KMS-11 (cell line): ENCODE results near the gene ZDHHC11.

Experiments
- H2AFZ ChIP-seq: fragments of 200-600 bp; sonication (generic); 2 replicates; pipeline ENCODE4 v1.6.1; 2016; ENCODE audit warnings: antibody characterized with exemption, mixed run types, low read depth
- H3K27ac ChIP-seq: fragments of 200-600 bp; sonication (generic); 2 replicates; pipeline ENCODE4 v1.6.1; 2016; ENCODE audit warnings: mild to moderate bottlenecking, mixed run types
- H3K27me3 ChIP-seq: fragments of 200-600 bp; sonication (generic); 2 replicates; pipeline ENCODE4 v1.6.1; 2017; ENCODE audit warnings: mild to moderate bottlenecking, low read depth, mixed run types, moderate library complexity; ENCODE audit not compliant: insufficient read depth
- H3K36me3 ChIP-seq: fragments of 200-600 bp; sonication (generic); 2 replicates; pipeline ENCODE4 v1.6.1; 2017; ENCODE audit warnings: mild to moderate bottlenecking, mixed run types; ENCODE audit not compliant: insufficient read depth
- H3K4me1 ChIP-seq: fragments of 200-600 bp; sonication (generic); 2 replicates; pipeline ENCODE4 v1.6.1; 2016; ENCODE audit warnings: mild to moderate bottlenecking, low read depth, mixed run types; ENCODE audit not compliant: poor library complexity, severe bottlenecking
- H3K4me2 ChIP-seq: fragments of 200-600 bp; sonication (generic); 2 replicates; pipeline ENCODE4 v1.7.0; 2016; ENCODE audit warnings: mild to moderate bottlenecking, mixed run types
- H3K4me3 ChIP-seq: fragments of 200-600 bp; sonication (generic); IDR thresholded peaks from 2 replicates; pipeline ENCODE4 v1.6.1; 2017; ENCODE audit warnings: low read depth, low read length, mixed read lengths; ENCODE audit not compliant: insufficient read depth
- H3K79me2 ChIP-seq: fragments of 200-600 bp; sonication (generic); 2 replicates; pipeline ENCODE4 v1.6.1; 2016; ENCODE audit warnings: low read depth, mixed run types; ENCODE audit not compliant: insufficient read depth
- H3K9ac ChIP-seq: fragments of 200-600 bp; sonication (generic); 2 replicates; pipeline ENCODE4 v1.6.1; 2016; ENCODE audit warnings: mild to moderate bottlenecking, mixed run types
- H4K20me1 ChIP-seq: fragments of 200-600 bp; sonication (generic); 2 replicates; pipeline ENCODE4 v1.6.1; 2016; ENCODE audit warnings: mild to moderate bottlenecking, mixed run types; ENCODE audit not compliant: insufficient read depth
- CTCF ChIP-seq: fragments of 200-600 bp; sonication (generic); conservative IDR thresholded peaks from 2 replicates; pipeline ENCODE4 v1.6.1; 2017; ENCODE audit warnings: low read depth, mild to moderate bottlenecking, antibody characterized with exemption, low read length, moderate library complexity, mixed read lengths

ZDHHC11 gene

GRCh38 chr5:876398-877365, 25.9 kb upstream of the ZDHHC11 start:
- H3K9ac ChIP-seq, result no peak overlapping the region
- peaks cover 5% of the 10 kb centered on the region; the same call in 1 of the 2 replicates for H3K36me3 ChIP-seq
- H3K4me2 ChIP-seq, result no peak overlapping the region
- peaks cover 3% of the 10 kb centered on the region; the same call in 1 of the 2 replicates for H3K79me2 ChIP-seq
- no peak overlapping the region for H2AFZ ChIP-seq
- no peak overlapping the region for H3K27ac ChIP-seq
- H4K20me1 ChIP-seq, result no peaks in the 10 kb centered on the region
- no peaks in the 10 kb centered on the region for H3K4me1 ChIP-seq
- no peak overlapping the region for H3K4me3 ChIP-seq
- no peak for TF ChIP-seq CTCF
- no peaks in the 10 kb centered on the region for H3K27me3 ChIP-seq

GRCh38 chr5:875931-876330, 25.1 kb upstream of the ZDHHC11 start:
- Histone ChIP-seq H3K4me2 (no peak overlapping the region), H3K79me2 (no peaks in the 10 kb centered on the region), H3K4me1 (no peaks in the 10 kb centered on the region), H2AFZ (no peak overlapping the region), H3K4me3 (no peak overlapping the region), H3K36me3 (peaks cover 5% of the 10 kb centered on the region; the same call in 1 of the 2 replicates), H3K9ac (no peak overlapping the region), H3K27ac (no peak overlapping the region), H4K20me1 (no peaks in the 10 kb centered on the region), H3K27me3 (no peaks in the 10 kb centered on the region)
- no peak for TF ChIP-seq CTCF

GRCh38 chr5:873328-873727, 22.5 kb upstream of the ZDHHC11 start:
- Histone ChIP-seq H3K36me3 (peaks cover 14% of the 10 kb centered on the region; the same call in 1 of the 2 replicates), H3K4me2 (no peak overlapping the region)

GRCh38 chr5:872301-872700, 21.5 kb upstream of the ZDHHC11 start:
- peaks cover 17% of the 10 kb centered on the region; the same call in 1 of the 2 replicates for H3K36me3 ChIP-seq
- H3K4me2 ChIP-seq, result no peak overlapping the region
- H3K27ac ChIP-seq, result no peak overlapping the region
- no peaks in the 10 kb centered on the region for H3K27me3 ChIP-seq
- no peak overlapping the region for H3K9ac ChIP-seq
- no peak overlapping the region for H2AFZ ChIP-seq
- H3K4me3 ChIP-seq, result no peak overlapping the region
- no peaks in the 10 kb centered on the region for H3K4me1 ChIP-seq
- no peaks in the 10 kb centered on the region for H3K79me2 ChIP-seq
- no peak for TF ChIP-seq CTCF
- no peaks in the 10 kb centered on the region for H4K20me1 ChIP-seq

More at GRCh38 chr5:873328-873727, 22.5 kb upstream of the ZDHHC11 start:
- no peak overlapping the region for H3K9ac ChIP-seq
- no peak for TF ChIP-seq CTCF
- no peaks in the 10 kb centered on the region for H3K27me3 ChIP-seq
- H4K20me1 ChIP-seq, result no peaks in the 10 kb centered on the region
- H2AFZ ChIP-seq, result no peak overlapping the region
- H3K79me2 ChIP-seq, result no peaks in the 10 kb centered on the region
- no peaks in the 10 kb centered on the region for H3K4me1 ChIP-seq
- no peak overlapping the region for H3K27ac ChIP-seq
- no peak overlapping the region for H3K4me3 ChIP-seq
